ENCODE data around the gene PIK3R5.

DNA sequence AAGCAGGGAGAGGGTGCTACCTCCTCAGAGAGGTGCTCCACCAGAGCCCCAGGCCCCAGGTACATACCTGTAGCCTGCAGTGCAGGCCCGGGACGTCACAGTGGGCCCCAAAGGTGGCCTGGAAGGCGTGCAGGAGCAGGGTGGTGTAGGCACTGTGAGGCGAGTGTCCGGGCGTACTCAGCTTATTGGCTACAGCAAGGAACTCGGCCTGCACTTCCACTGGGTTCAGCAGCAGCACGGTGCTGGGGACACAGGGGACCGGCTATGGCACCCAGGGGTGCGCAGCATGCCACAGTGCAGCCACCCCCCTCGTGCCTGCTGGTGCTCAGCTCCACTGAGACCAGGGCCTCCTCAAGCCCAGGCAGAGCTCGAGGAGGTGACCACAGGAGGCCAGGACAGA is 74.8 kb downstream of the PIK3R5 start:
- TF ChIP-seq POLR2A (IDR thresholded peaks at IDR 0.05) = no peak
- TF ChIP-seq, protein P1, sequence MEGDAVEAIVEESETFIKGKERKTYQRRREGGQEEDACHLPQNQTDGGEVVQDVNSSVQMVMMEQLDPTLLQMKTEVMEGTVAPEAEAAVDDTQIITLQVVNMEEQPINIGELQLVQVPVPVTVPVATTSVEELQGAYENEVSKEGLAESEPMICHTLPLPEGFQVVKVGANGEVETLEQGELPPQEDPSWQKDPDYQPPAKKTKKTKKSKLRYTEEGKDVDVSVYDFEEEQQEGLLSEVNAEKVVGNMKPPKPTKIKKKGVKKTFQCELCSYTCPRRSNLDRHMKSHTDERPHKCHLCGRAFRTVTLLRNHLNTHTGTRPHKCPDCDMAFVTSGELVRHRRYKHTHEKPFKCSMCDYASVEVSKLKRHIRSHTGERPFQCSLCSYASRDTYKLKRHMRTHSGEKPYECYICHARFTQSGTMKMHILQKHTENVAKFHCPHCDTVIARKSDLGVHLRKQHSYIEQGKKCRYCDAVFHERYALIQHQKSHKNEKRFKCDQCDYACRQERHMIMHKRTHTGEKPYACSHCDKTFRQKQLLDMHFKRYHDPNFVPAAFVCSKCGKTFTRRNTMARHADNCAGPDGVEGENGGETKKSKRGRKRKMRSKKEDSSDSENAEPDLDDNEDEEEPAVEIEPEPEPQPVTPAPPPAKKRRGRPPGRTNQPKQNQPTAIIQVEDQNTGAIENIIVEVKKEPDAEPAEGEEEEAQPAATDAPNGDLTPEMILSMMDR (IDR thresholded peaks at IDR 0.05) = no peak
